ENCODE measurements around the gene STK38.

DNA sequence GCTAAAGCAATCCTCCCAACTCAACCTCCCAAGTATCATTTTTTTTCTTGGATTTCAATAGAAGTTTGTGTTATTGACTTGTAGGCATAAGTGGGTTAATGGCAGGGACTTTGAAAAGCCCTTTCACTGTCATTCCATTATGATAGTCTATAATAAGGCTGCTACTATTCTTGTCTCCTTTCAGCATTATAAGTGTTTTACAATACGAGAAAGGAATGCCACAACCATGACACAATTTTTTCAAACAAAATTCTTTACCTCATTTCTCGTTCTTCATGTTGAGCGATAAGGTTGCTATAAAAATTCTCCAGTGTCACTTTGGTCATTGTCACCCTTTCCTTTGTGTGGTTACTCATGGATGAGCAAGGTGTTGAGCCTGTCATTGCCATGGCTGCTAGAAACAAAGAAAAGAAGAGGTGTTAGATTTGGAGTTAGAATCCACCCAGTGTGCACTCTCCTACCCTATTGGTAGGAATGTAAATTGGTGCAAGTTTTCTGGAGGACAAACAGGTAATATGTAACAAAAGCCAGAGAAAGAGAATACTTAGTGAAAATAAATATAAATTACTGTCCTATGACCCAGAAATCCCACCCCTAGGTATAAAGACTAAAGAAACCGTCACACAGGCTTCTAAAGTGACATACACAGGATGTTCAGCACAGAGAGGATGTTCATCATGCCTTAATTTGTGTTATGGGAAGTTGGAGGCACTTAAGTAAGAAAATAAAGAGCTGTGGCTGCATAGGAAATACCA lies 7.3 kb downstream of the STK38 start:
- TF ChIP-seq, protein P1, sequence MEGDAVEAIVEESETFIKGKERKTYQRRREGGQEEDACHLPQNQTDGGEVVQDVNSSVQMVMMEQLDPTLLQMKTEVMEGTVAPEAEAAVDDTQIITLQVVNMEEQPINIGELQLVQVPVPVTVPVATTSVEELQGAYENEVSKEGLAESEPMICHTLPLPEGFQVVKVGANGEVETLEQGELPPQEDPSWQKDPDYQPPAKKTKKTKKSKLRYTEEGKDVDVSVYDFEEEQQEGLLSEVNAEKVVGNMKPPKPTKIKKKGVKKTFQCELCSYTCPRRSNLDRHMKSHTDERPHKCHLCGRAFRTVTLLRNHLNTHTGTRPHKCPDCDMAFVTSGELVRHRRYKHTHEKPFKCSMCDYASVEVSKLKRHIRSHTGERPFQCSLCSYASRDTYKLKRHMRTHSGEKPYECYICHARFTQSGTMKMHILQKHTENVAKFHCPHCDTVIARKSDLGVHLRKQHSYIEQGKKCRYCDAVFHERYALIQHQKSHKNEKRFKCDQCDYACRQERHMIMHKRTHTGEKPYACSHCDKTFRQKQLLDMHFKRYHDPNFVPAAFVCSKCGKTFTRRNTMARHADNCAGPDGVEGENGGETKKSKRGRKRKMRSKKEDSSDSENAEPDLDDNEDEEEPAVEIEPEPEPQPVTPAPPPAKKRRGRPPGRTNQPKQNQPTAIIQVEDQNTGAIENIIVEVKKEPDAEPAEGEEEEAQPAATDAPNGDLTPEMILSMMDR (IDR thresholded peaks at IDR 0.05; ENCODE audit: borderline replicate concordance, extremely low read depth, low read length, poor library complexity, severe bottlenecking): no peak
- no peak for TF ChIP-seq EZH2 (IDR thresholded peaks at IDR 0.05; ENCODE audit: borderline replicate concordance, low read depth, low read length, severe bottlenecking)
